Umbilical cord (tissue), 1 donor: ENCODE data around the gene PRPF8. TPM values are rescaled to one million over a fixed set of nuclear protein-coding genes. Genes with fewer than 3 reads are reported as not detected.

Experiments
- total RNA-seq: library from RNA; depleted of rRNA; stranded (reverse); fragments of >200 nt; gene quantifications from one replicate; pipeline ENCODE4 v1.2.3, GENCODE V29; 2014; ENCODE audit warnings: low replicate concordance; ENCODE audit not compliant: insufficient read depth

The PRPF8 gene
- total RNA-seq, 1 donor from 2014 or later, result 87.6 TPM

Other genes with a start within 250 kb of the PRPF8 start
- gene CRK, start 228.6 kb downstream of the PRPF8 start, total RNA-seq, result 52.0 TPM
- 90.5 TPM for gene MYO1C, start 192.2 kb downstream of the PRPF8 start, total RNA-seq
- 19.3 TPM for gene INPP5K, start 168.3 kb downstream of the PRPF8 start, total RNA-seq
- gene PITPNA, start 122.1 kb downstream of the PRPF8 start, total RNA-seq, result 8.4 TPM
- 11.6 TPM for gene SLC43A2, start 56.0 kb downstream of the PRPF8 start, total RNA-seq
- gene SCARF1, start 39.1 kb downstream of the PRPF8 start, total RNA-seq, result 8.4 TPM
- gene RILP, start 35.0 kb downstream of the PRPF8 start, total RNA-seq, result 3.4 TPM
- 5.8 TPM for gene TLCD2, start 25.5 kb upstream of the PRPF8 start, total RNA-seq
- gene WDR81, start 39.8 kb upstream of the PRPF8 start, total RNA-seq, result 12.0 TPM
- 0.72 TPM for gene SERPINF2, start 58.0 kb upstream of the PRPF8 start, total RNA-seq
- gene SERPINF1, start 77.2 kb upstream of the PRPF8 start, total RNA-seq, result 191 TPM
- 42.9 TPM for gene SMYD4, start 145.0 kb upstream of the PRPF8 start, total RNA-seq
- gene RPA1, start 145.1 kb upstream of the PRPF8 start, total RNA-seq, result 22.4 TPM